K562 (cell line): ENCODE measurements around the gene MIEF1. TPM values are rescaled to one million over a fixed set of nuclear protein-coding genes. Genes with fewer than 3 reads are reported as not detected.

ENCODE experiments used
- ATAC-seq: fragments of 200-7000 bp; cut with Tn5 transposase; 3 replicates; pipeline ENCODE4 v1.9.1; 2020; ENCODE audit warnings: moderate library complexity
- BruUV-seq: library from RNA; stranded (reverse); fragments of 400-500 nt; replicated peaks from 2 replicates; lab custom pipeline; 2021; lab: Mats Ljungman, UMichigan
- CTCF ChIA-PET: fragments of 300-600 bp; formaldehyde crosslinking; extraction: SDS; loops from one replicate; lab custom pipeline; 2021; ENCODE audit warnings: low intra/inter-chr PET ratio; lab: Yijun Ruan, JAX
- POLR2A ChIA-PET: fragments of 300-600, 350-650 bp; sonication (Branson Sonifier 250); formaldehyde crosslinking; extraction: SDS; loops from one replicate; lab custom pipeline; 2021; ENCODE audit warnings: antibody characterized with exemption, inconsistent platforms; lab: Yijun Ruan, JAX
- DNase-seq, 4 experiments: peaks; one replicate each; pipeline versions ENCODE4 v3.0.0 to v3.0.0-alpha.2; 2011 to 2018; ENCODE audit warnings: low spot score in 3 of 4, mixed read lengths in 3 of 4; ENCODE audit errors: extremely low read depth in 1 of 4
- FAIRE-seq: peaks from 2 replicates; lab custom pipeline; 2011; peaks lifted over from hg19 to GRCh38; lab: Jason Lieb, UNC
- H2AFZ ChIP-seq: 2 replicates; pipeline ENCODE4 v1.6.0; 2011; ENCODE audit warnings: low read depth, low read length, control low read depth, inconsistent platforms
- H3K27ac ChIP-seq: fragments of 200-600 bp; 3 replicates; pipeline ENCODE4 v1.8.0; 2011; ENCODE audit warnings: low read depth, mild to moderate bottlenecking, control low read depth, inconsistent platforms, low read length, moderate library complexity, mixed read lengths; ENCODE audit errors: extremely low read depth
- H3K27me3 ChIP-seq, 2 experiments: fragments of 300-600 bp in 1 of 2; 2 replicates in 1 of 2; 3 replicates in 1 of 2; pipeline versions ENCODE4 v1.6.0 to v1.8.0; 2011; ENCODE audit warnings: inconsistent platforms in 2 of 2, low read length in 2 of 2, mild to moderate bottlenecking in 1 of 2, mixed read lengths in 1 of 2, moderate library complexity in 1 of 2; ENCODE audit not compliant: control insufficient read depth in 2 of 2, insufficient read depth in 2 of 2
- H3K36me3 ChIP-seq: fragments of 300-600 bp; 3 replicates; pipeline ENCODE4 v1.8.0; 2011; ENCODE audit warnings: mild to moderate bottlenecking, low read length, inconsistent platforms; ENCODE audit not compliant: control insufficient read depth, insufficient read depth
- H3K4me1 ChIP-seq, 2 experiments: fragments of 200-600 bp in 1 of 2; replicated peaks in 1 of 2; 2 replicates in 1 of 2; 3 replicates in 1 of 2; pipeline versions ENCODE4 v1.5.1 to v1.8.0; 2011; ENCODE audit warnings: inconsistent platforms in 2 of 2, low read length in 2 of 2, mild to moderate bottlenecking in 1 of 2, mixed read lengths in 1 of 2, moderate library complexity in 1 of 2; ENCODE audit not compliant: control insufficient read depth in 2 of 2, insufficient read depth in 2 of 2
- H3K4me2 ChIP-seq: 2 replicates; pipeline ENCODE4 v1.6.1; 2011; ENCODE audit warnings: low read length, control low read depth, inconsistent platforms, mixed read lengths; ENCODE audit not compliant: insufficient read depth
- H3K4me3 ChIP-seq: fragments of 200-600 bp; sonication (generic), shearing (Covaris generic); 2 replicates; pipeline ENCODE4 v1.5.1; 2016; ENCODE audit warnings: control low read depth, inconsistent platforms
- H3K79me2 ChIP-seq: fragments of 200-600 bp; 3 replicates; pipeline ENCODE4 v1.8.0; 2011; ENCODE audit warnings: low read length, inconsistent platforms; ENCODE audit not compliant: control insufficient read depth, insufficient read depth
- H3K9ac ChIP-seq, 2 experiments: 2 replicates each; pipeline versions ENCODE4 v1.6.0 to v1.6.1; 2011; ENCODE audit warnings: low read depth in 2 of 2, low read length in 2 of 2, control low read depth in 1 of 2, inconsistent platforms in 1 of 2, mild to moderate bottlenecking in 1 of 2, mixed read lengths in 1 of 2; ENCODE audit not compliant: insufficient read depth in 1 of 2
- H3K9me1 ChIP-seq: one replicate; pipeline ENCODE4 v1.6.0; 2011; ENCODE audit warnings: inconsistent platforms, mild to moderate bottlenecking, low read length, moderate library complexity; ENCODE audit not compliant: control insufficient read depth, insufficient read depth
- H3K9me3 ChIP-seq: replicated peaks from 2 replicates; pipeline ENCODE4 v1.5.1; 2011; ENCODE audit warnings: low read depth, low read length, inconsistent platforms; ENCODE audit not compliant: control insufficient read depth, insufficient read depth
- H4K20me1 ChIP-seq: replicated peaks from 2 replicates; pipeline ENCODE4 v1.6.1; 2011; ENCODE audit warnings: low read length, inconsistent platforms, mixed read lengths; ENCODE audit not compliant: control insufficient read depth, insufficient read depth
- EZH2 ChIP-seq: IDR thresholded peaks from 2 replicates; pipeline ENCODE4 v1.6.1; 2012; ENCODE audit warnings: low read depth, mild to moderate bottlenecking, inconsistent platforms, low read length, borderline replicate concordance
- GATAD2A ChIP-seq: fragments of 450-650 bp; IDR thresholded peaks from 2 replicates; pipeline ENCODE4 v1.6.1; 2017
- TRIM28 ChIP-seq: fragments of 450-650 bp; IDR thresholded peaks from 2 replicates; pipeline ENCODE4 v1.6.1; 2017
- ZNF232 ChIP-seq: sonication (generic); formaldehyde crosslinking; IDR thresholded peaks from 2 replicates; pipeline ENCODE4 v1.8.0; 2022; ENCODE audit warnings: mild to moderate bottlenecking, missing genetic modification reagents
- ZNF778 ChIP-seq: fragments of 450-650 bp; formaldehyde crosslinking; IDR thresholded peaks from 2 replicates; pipeline ENCODE4 v1.4.0; 2020; ENCODE audit warnings: mild to moderate bottlenecking, moderate library complexity
- WGBS: fragments of 100-300 bp; shearing (Covaris generic); methylation state at CpG from one replicate; pipeline ENCODE4 v1.1.6; 2016; ENCODE audit warnings: low coverage, mixed read lengths; ENCODE audit not compliant: insufficient coverage; ENCODE audit errors: missing lambda C conversion rate; 5-methylcytosine and 5-hydroxymethylcytosine counted together
- in situ Hi-C: fragments of 300-500 bp; cut with MboI; formaldehyde crosslinking; loops from 4 replicates; pipeline ENCODE4 v1.15.0; 2018; ENCODE audit warnings: inconsistent platforms, mixed read lengths
- intact Hi-C: fragments of 100-400 bp; cut with micrococcal nuclease; formaldehyde crosslinking; loops from 2 replicates; pipeline ENCODE4 v1.14.2; 2022
- polyA plus RNA-seq, 8 experiments: library from polyadenylated mRNA; depleted of rRNA in 4 of 8; stranded (reverse) in 5 of 8; unstranded in 3 of 8; fragments of >200 nt; fragmentation: Nextera tagmentation in 2 of 8; fragmentation: Illumina TruSeq in 1 of 8; extraction: Ambion mirVana in 2 of 8; extraction: Trizol in 1 of 8; gene quantifications; 2 replicates each; pipeline versions ENCODE4 v1.2.1 to v1.2.3, GENCODE V29; 2011 to 2014; ENCODE audit warnings: inconsistent platforms in 1 of 8, missing spikeins in 1 of 8
- total RNA-seq, 7 experiments: library from RNA; depleted of rRNA in 6 of 7; stranded (reverse); fragments of >200 nt in 6 of 7; fragmentation: Illumina TruSeq in 2 of 7; extraction: Trizol in 2 of 7; gene quantifications; 2 replicates each; pipeline versions ENCODE4 v1.2.1 to v1.2.3, GENCODE V29; 2011 to 2021; ENCODE audit warnings: low replicate concordance in 1 of 7
- TF ChIP-seq, protein P1 (sequence below): fragments of 450-650 bp; IDR thresholded peaks from 2 replicates; pipeline ENCODE4 v1.7.1; 2018; ENCODE audit warnings: mild to moderate bottlenecking, low read depth; ENCODE audit not compliant: partially characterized antibody
- TF ChIP-seq, protein P2 (sequence below), 2 experiments: fragments of 450-650 bp in 1 of 2; sonication (generic) in 1 of 2; formaldehyde crosslinking in 1 of 2; IDR thresholded peaks in 1 of 2; conservative IDR thresholded peaks in 1 of 2; 2 replicates each; pipeline versions ENCODE4 v1.6.1 to v1.8.1; 2016 to 2023; ENCODE audit warnings: mild to moderate bottlenecking in 2 of 2, moderate library complexity in 2 of 2, inconsistent platforms in 1 of 2, missing genetic modification reagents in 1 of 2

MIEF1 gene
- total and polyA plus RNA-seq, 9 of the 15 experiments (the other 6 are each of a cell fraction or from before 2014, with no cell fraction given) = 10.9 to 51.8 (median 25.5) TPM

DNA sequence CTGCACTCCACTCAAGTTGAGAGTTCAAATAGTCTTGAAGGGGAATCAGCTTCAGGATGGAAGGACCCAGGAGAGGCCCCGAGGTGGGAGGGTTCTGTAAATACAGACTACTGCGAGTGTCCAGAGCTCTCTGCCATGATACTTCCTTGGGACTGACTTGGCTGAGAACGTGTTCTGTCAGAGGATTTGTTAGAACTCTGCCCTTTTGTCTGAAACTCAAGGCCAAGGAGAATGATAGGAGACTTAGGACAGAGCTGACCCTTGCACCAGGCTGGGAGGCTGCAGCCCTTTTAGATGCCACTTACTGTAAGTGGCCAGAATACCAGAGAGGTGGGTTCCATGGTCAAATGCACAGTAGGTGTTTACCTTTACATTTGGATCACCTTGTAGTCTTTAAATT is 15.4 kb downstream of the MIEF1 start:
- H3K27ac ChIP-seq = peak overlapping the region; percentile 100; the same call in 2 of the 3 replicates
- peaks cover 66% of the 10 kb centered on the region for H3K79me2 ChIP-seq
- no peaks in the 10 kb centered on the region for H3K9me3 ChIP-seq
- peak overlapping the region; percentile 97; the same call in 1 of the 2 replicates for H3K4me2 ChIP-seq
- no peak for DNase-seq
- no peak for FAIRE-seq
- H4K20me1 ChIP-seq = peaks cover 27% of the 10 kb centered on the region
- H3K36me3 ChIP-seq = peaks cover 67% of the 10 kb centered on the region
- peak overlapping the region in 1 of 2 experiments; percentile 43; a peak in 1 of 4 replicates for H3K9ac ChIP-seq
- intact Hi-C loops (loop anchor here (5.0 kb wide), 2 partner anchors 55 to 130 kb away; no protein-coding TSS in a partner anchor), in situ Hi-C loops (no loop called here)
- POLR2A ChIA-PET = interaction anchor here (0.7 to 2.8 kb wide), 12 partner anchors 7 to 200 kb away, joined by 3 to 15 read pairs (median 4); partner anchors contain the start of gene MIEF1
- H3K4me1 ChIP-seq = peaks cover 18 to 20% of the 10 kb centered on the region in 2 experiments; a peak in 3 of 5 replicates
- 49% methylated on average over 3 of the region's 3 CpGs for WGBS
- no TSS peak for BruUV-seq
- no peaks in the 10 kb centered on the region for H3K27me3 ChIP-seq
- TF ChIP-seq ZNF778 (CRISPR knock-in tag) = no peak
- TF ChIP-seq ZNF232 (CRISPR knock-in tag) = no peak
- TF ChIP-seq, protein P1, sequence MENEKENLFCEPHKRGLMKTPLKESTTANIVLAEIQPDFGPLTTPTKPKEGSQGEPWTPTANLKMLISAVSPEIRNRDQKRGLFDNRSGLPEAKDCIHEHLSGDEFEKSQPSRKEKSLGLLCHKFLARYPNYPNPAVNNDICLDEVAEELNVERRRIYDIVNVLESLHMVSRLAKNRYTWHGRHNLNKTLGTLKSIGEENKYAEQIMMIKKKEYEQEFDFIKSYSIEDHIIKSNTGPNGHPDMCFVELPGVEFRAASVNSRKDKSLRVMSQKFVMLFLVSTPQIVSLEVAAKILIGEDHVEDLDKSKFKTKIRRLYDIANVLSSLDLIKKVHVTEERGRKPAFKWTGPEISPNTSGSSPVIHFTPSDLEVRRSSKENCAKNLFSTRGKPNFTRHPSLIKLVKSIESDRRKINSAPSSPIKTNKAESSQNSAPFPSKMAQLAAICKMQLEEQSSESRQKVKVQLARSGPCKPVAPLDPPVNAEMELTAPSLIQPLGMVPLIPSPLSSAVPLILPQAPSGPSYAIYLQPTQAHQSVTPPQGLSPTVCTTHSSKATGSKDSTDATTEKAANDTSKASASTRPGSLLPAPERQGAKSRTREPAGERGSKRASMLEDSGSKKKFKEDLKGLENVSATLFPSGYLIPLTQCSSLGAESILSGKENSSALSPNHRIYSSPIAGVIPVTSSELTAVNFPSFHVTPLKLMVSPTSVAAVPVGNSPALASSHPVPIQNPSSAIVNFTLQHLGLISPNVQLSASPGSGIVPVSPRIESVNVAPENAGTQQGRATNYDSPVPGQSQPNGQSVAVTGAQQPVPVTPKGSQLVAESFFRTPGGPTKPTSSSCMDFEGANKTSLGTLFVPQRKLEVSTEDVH = no peak
- no peak for TF ChIP-seq GATAD2A
- no peak for TF ChIP-seq EZH2
- TF ChIP-seq TRIM28 = no peak
- TF ChIP-seq, protein P2, sequence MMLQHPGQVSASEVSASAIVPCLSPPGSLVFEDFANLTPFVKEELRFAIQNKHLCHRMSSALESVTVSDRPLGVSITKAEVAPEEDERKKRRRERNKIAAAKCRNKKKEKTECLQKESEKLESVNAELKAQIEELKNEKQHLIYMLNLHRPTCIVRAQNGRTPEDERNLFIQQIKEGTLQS (IDR thresholded peaks at IDR 0.05) = no peak
- TF ChIP-seq, protein P2 (CRISPR knock-in tag; conservative IDR thresholded peaks at IDR 0.05) = no peak
- ATAC-seq = no peak
- CTCF ChIA-PET = interaction anchor here (1.4 kb wide), 1 partner anchor 21 kb away, joined by 3 read pairs; no protein-coding TSS in a partner anchor
- H3K4me3 ChIP-seq = no peak overlapping the region
- H2AFZ ChIP-seq = no peak overlapping the region
- H3K9me1 ChIP-seq = no peaks in the 10 kb centered on the region
